CD4-positive, alpha-beta memory T cell (primary cell): ENCODE results near the gene MGAT3. TPM values are rescaled to one million over a fixed set of nuclear protein-coding genes. Genes with fewer than 3 reads are reported as not detected.
A peak's percentile ranks its signal among the peaks of the same experiment; 100 is the strongest.
"Not testable (repeated sequence)": the region's sequence is repeated elsewhere in the genome, so short reads cannot be mapped to it uniquely, and the experiment has no call there.

ENCODE experiments used
- CTCF ChIA-PET: fragments of 350-600 bp; sonication (Branson Sonifier 250); formaldehyde crosslinking; loops from one replicate; lab custom pipeline; 2021; ENCODE audit warnings: inconsistent platforms; ENCODE audit not compliant: partially characterized antibody; lab: Charles Lee
- POLR2A ChIA-PET: fragments of 350-600 bp; sonication (Branson Sonifier 250); formaldehyde crosslinking; loops from one replicate; lab custom pipeline; 2021; ENCODE audit not compliant: partially characterized antibody; lab: Charles Lee
- DNase-seq, 5 donors: peaks; one replicate each; pipeline versions ENCODE4 v3.0.0 to v3.0.0-alpha.2; 2020 to 2022; ENCODE audit warnings: mixed read lengths in 1 of 5
- H3K27ac ChIP-seq: one replicate; pipeline ENCODE4 v1.7.0; 2013; ENCODE audit warnings: low read depth, low read length
- H3K27me3 ChIP-seq: 2 replicates; pipeline ENCODE4 v1.7.0; 2013; ENCODE audit warnings: mild to moderate bottlenecking, low read length, moderate library complexity; ENCODE audit not compliant: insufficient read depth
- H3K36me3 ChIP-seq: 2 replicates; pipeline ENCODE4 v1.7.0; 2013; ENCODE audit warnings: mild to moderate bottlenecking, low read length, moderate library complexity; ENCODE audit not compliant: insufficient read depth
- H3K4me1 ChIP-seq: 2 replicates; pipeline ENCODE4 v1.7.0; 2013; ENCODE audit warnings: mild to moderate bottlenecking, low read length, moderate library complexity; ENCODE audit not compliant: insufficient read depth
- H3K4me3 ChIP-seq, 2 donors: one replicate each; pipeline ENCODE4 v1.7.0; 2013; ENCODE audit warnings: low read length in 2 of 2, mild to moderate bottlenecking in 1 of 2
- H3K9me3 ChIP-seq, 2 donors: one replicate each; pipeline ENCODE4 v1.7.0; 2013; ENCODE audit warnings: low read length in 2 of 2, control low read depth in 1 of 2; ENCODE audit not compliant: control insufficient read depth in 1 of 2
- H3K27ac Mint-ChIP-seq, 7 donors: one replicate each; pipeline ENCODE4 v1.8.0; 2020 to 2021; ENCODE audit warnings: mixed read lengths in 7 of 7, mild to moderate bottlenecking in 6 of 7, inconsistent platforms in 3 of 7, moderate library complexity in 3 of 7
- H3K27me3 Mint-ChIP-seq, 2 donors: one replicate each; pipeline ENCODE4 v1.8.0; 2020 to 2021; ENCODE audit warnings: mixed read lengths in 2 of 2
- H3K36me3 Mint-ChIP-seq, 2 donors: one replicate each; pipeline ENCODE4 v1.8.0; 2020 to 2021; ENCODE audit warnings: mixed read lengths in 2 of 2, inconsistent platforms in 1 of 2, mild to moderate bottlenecking in 1 of 2
- H3K4me1 Mint-ChIP-seq, 4 donors: one replicate each; pipeline ENCODE4 v1.8.0; 2020 to 2021; ENCODE audit warnings: mixed read lengths in 4 of 4, mild to moderate bottlenecking in 1 of 4
- H3K4me3 Mint-ChIP-seq, 8 donors: one replicate each; pipeline ENCODE4 v1.8.0; 2020 to 2021; ENCODE audit warnings: mixed read lengths in 8 of 8, mild to moderate bottlenecking in 7 of 8, moderate library complexity in 6 of 8, inconsistent platforms in 3 of 8
- H3K9me3 Mint-ChIP-seq, 8 donors: one replicate each; pipeline ENCODE4 v1.8.0; 2020 to 2021; ENCODE audit warnings: mixed read lengths in 8 of 8, mild to moderate bottlenecking in 5 of 8, inconsistent platforms in 3 of 8, moderate library complexity in 1 of 8
- intact Hi-C: fragments of 100-400 bp; cut with micrococcal nuclease; formaldehyde crosslinking; loops from one replicate; pipeline ENCODE4 v1.15.1; 2023
- polyA plus RNA-seq, 2 donors: library from polyadenylated mRNA; unstranded; fragments of 300-500 nt; fragmentation: Illumina TruSeq; gene quantifications; one replicate each; pipeline ENCODE4 v1.2.3, GENCODE V29; 2021
- total RNA-seq, 2 experiments: library from RNA; stranded (reverse); gene quantifications; one replicate each; pipeline ENCODE4 v1.2.3, GENCODE V29; 2021

Gene MGAT3
- total and polyA plus RNA-seq, 4 experiments from 2014 or later, result 0.19 to 0.73 TPM; not detected in 2

DNA sequence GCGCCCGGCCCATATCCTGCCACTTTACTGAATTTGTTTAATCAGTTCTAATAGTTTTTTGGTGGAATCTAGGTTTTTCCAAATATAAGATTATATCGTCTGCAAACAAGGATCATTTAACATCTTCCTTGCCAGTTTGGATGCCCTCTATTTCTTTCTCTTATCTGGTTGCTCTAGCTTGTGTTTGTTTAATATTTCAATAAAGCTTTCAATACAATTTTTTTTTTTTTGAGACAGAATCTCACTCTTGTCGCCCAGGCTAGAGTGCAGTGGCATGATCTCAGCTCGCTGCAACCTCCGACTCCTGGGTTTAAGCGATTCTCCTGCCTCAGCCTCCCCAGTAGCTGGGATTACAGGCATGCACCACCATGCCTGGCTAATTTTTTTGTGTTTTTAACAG lies 43.6 kb upstream of the MGAT3 start:
- peaks cover 10 to 14% of the 10 kb centered on the region in 2 donors for H3K36me3 Mint-ChIP-seq
- intact Hi-C loops, H3K4me3 ChIP-seq, H3K9me3 Mint-ChIP-seq, H3K9me3 ChIP-seq, H3K27me3 Mint-ChIP-seq, H3K27ac ChIP-seq, H3K27me3 ChIP-seq: not testable (repeated sequence)
- H3K4me1 ChIP-seq, result peaks cover 32% of the 10 kb centered on the region
- H3K4me3 Mint-ChIP-seq, result peak overlapping the region; percentile 39 to 83 (median 64)
- H3K36me3 ChIP-seq, result peaks cover 19% of the 10 kb centered on the region
- H3K4me1 Mint-ChIP-seq, result peaks cover 26 to 48% (median 34%) of the 10 kb centered on the region in 4 donors
- DNase-seq, result peak in 1 of 5 donors; percentile 6
- CTCF ChIA-PET, result interaction anchor here (0.6 to 1.9 kb wide), 5 partner anchors 14 to 588 kb away, joined by 3 to 16 read pairs (median 4); partner anchors contain the start of gene TAB1
- POLR2A ChIA-PET, result interaction anchor here (0.5 to 3.7 kb wide), 4 partner anchors 11 to 1275 kb away, joined by 3 to 36 read pairs (median 4); partner anchors contain the start of gene TAB1
- H3K27ac Mint-ChIP-seq, result peak overlapping the region in 3 of 7 donors; percentile 53 to 80 (median 72)

DNA sequence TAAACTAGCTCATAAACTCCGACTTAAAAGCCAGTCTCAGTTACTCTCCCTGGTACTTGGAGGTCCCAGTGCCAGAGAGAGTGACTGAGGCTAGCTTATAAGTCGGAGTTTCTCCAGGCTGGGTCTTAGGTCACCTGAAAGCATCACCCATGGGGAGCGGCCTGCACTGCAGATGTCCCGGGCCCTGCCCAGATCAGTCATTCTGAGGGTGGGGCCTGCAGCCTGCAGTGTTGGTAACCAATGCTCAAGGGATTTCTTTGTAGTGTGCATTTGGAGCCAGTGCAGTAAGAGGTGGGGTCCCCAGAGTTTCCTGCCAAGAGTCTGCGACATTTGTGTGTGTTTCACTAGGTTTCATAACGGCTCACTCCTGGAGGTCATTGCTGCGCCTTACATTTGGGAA lies 42.4 kb upstream of the MGAT3 start:
- H3K36me3 ChIP-seq, result peaks cover 31% of the 10 kb centered on the region
- peak overlapping the region in 3 of 7 donors; percentile 30 to 47 (median 38) for H3K27ac Mint-ChIP-seq
- H3K36me3 Mint-ChIP-seq, result peaks cover 22 to 26% of the 10 kb centered on the region in 2 donors
- POLR2A ChIA-PET, result interaction anchor here (1.0 to 3.7 kb wide), 2 partner anchors 12 to 15 kb away, joined by 3 to 36 read pairs; partner anchors contain the start of gene TAB1
- H3K4me3 Mint-ChIP-seq, result peak overlapping the region in 1 of 8 donors; percentile 35
- H3K4me1 Mint-ChIP-seq, result peaks cover 26 to 42% (median 33%) of the 10 kb centered on the region in 4 donors
- H3K9me3 ChIP-seq, result no peaks in the 10 kb centered on the region
- intact Hi-C loops, result no loop called here
- no peaks in the 10 kb centered on the region for H3K9me3 Mint-ChIP-seq
- H3K27me3 ChIP-seq, result no peaks in the 10 kb centered on the region
- CTCF ChIA-PET, result no interaction called here
- DNase-seq, result no peak
- peaks cover 32% of the 10 kb centered on the region for H3K4me1 ChIP-seq
- H3K4me3 ChIP-seq, result no peak overlapping the region
- no peaks in the 10 kb centered on the region for H3K27me3 Mint-ChIP-seq
- no peak overlapping the region for H3K27ac ChIP-seq

DNA sequence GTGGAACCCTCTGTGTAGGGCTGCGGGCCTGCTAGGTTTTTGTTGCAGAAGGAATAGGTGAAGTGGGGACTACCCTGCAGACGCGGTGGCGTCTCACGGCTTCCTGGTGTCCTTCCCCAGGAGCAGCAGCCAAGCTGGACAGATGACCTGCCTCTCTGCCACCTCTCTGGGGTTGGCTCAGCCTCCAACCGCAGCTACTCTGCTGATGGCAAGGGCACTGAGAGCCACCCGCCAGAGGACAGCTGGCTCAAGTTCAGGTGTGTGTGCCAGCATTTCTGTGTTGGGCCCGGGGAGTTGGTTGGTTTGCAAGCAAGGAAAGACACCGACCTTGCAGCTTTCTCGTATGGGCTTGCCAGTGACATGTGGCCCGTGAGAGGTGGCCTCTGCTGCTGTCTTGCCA lies 41.9 kb upstream of the MGAT3 start:
- Mint-ChIP-seq H3K4me1 (peaks cover 22 to 40% (median 31%) of the 10 kb centered on the region in 4 donors), H3K27ac (peak overlapping the region in 1 of 7 donors; percentile 47), H3K36me3 (peaks cover 27 to 31% of the 10 kb centered on the region in 2 donors), H3K27me3 (no peaks in the 10 kb centered on the region), H3K9me3 (no peaks in the 10 kb centered on the region), H3K4me3 (no peak overlapping the region)
- POLR2A ChIA-PET, result no interaction called here
- no peak for DNase-seq
- CTCF ChIA-PET, result no interaction called here
- H3K27me3 ChIP-seq, result no peaks in the 10 kb centered on the region
- peaks cover 32% of the 10 kb centered on the region for H3K4me1 ChIP-seq
- no peak overlapping the region for H3K27ac ChIP-seq
- intact Hi-C loops, result no loop called here
- H3K4me3 ChIP-seq, result no peak overlapping the region
- H3K36me3 ChIP-seq, result peaks cover 36% of the 10 kb centered on the region
- H3K9me3 ChIP-seq, result no peaks in the 10 kb centered on the region

DNA sequence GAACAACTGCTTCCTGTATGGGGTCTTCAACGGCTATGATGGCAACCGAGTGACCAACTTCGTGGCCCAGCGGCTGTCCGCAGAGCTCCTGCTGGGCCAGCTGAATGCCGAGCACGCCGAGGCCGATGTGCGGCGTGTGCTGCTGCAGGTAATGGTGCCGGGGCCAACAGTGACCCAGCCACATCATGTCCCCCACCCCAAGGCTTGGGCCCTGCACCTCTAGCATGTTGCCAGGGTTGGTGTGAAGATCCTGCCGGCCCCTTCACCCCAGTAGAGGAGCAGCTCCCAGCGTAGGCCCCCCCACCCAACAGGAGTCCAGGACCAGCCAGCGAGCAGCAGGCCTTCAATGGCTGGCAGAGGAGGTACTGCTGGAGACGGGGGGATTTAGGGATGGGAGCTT lies 41.3 kb upstream of the MGAT3 start:
- no peaks in the 10 kb centered on the region for H3K9me3 ChIP-seq
- Mint-ChIP-seq H3K4me3 (no peak overlapping the region), H3K27ac (no peak overlapping the region), H3K36me3 (peaks cover 33 to 36% of the 10 kb centered on the region in 2 donors), H3K27me3 (no peaks in the 10 kb centered on the region), H3K4me1 (peaks cover 22 to 39% (median 31%) of the 10 kb centered on the region in 4 donors), H3K9me3 (no peaks in the 10 kb centered on the region)
- H3K27me3 ChIP-seq, result no peaks in the 10 kb centered on the region
- H3K27ac ChIP-seq, result no peak overlapping the region
- ChIA-PET POLR2A (no interaction called here), CTCF (no interaction called here)
- peaks cover 42% of the 10 kb centered on the region for H3K36me3 ChIP-seq
- peaks cover 32% of the 10 kb centered on the region for H3K4me1 ChIP-seq
- DNase-seq, result no peak
- no peak overlapping the region for H3K4me3 ChIP-seq
- intact Hi-C loops, result no loop called here

DNA sequence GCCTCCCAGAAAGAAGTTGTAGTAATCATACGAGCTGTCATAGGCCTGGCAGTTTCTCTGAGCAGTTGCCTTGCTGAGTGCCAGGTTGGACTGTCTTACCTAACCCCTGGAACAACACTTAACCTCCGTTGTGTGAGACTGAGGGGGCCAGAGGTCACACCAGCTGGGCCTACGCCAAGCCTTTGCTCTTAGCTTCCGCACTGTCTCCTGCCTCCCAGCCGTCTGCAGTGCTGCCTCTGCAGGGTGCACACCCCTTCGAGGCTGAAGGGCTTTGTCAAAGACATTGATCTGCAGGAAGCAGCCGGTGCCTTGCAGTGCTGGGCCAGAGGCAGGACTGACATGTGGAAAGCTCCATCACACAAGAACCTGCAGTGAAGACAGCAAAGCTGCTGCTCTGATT lies 40.5 kb upstream of the MGAT3 start:
- ChIA-PET POLR2A (interaction anchor here (0.6 to 2.3 kb wide), 2 partner anchors 17 to 278 kb away, joined by 4 to 7 read pairs; partner anchors contain the start of gene TAB1), CTCF (interaction anchor here (0.7 kb wide), 1 partner anchor 16 kb away, joined by 4 read pairs; the partner anchor contains the start of gene TAB1)
- Mint-ChIP-seq H3K4me3 (no peak overlapping the region), H3K4me1 (peaks cover 14 to 31% (median 24%) of the 10 kb centered on the region in 4 donors), H3K36me3 (peaks cover 40 to 43% of the 10 kb centered on the region in 2 donors), H3K27ac (peak overlapping the region in 1 of 7 donors; percentile 29), H3K27me3 (no peaks in the 10 kb centered on the region), H3K9me3 (no peaks in the 10 kb centered on the region)
- Histone ChIP-seq H3K27ac (no peak overlapping the region), H3K4me1 (peaks cover 30% of the 10 kb centered on the region), H3K9me3 (no peaks in the 10 kb centered on the region), H3K27me3 (no peaks in the 10 kb centered on the region), H3K36me3 (peaks cover 47% of the 10 kb centered on the region), H3K4me3 (no peak overlapping the region)
- no peak for DNase-seq
- intact Hi-C loops, result no loop called here

DNA sequence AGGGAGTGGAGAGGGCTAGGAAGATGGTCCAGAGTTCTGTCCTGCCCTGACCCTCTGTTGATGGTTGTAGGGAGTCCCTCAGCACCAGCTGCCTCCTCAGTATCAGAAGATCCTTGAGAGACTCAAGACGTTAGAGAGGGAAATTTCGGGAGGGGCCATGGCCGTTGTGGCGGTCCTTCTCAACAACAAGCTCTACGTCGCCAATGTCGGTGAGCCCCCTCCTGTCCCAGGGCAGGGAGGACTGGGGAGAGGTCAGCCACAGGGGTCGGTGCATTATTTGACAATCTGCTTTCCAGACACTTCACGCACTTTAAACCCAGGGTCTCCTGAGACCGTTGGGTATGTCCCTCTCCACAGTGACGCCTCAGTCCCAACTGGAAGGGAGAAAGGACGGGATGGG lies 39.2 kb upstream of the MGAT3 start:
- H3K9me3 Mint-ChIP-seq, result no peaks in the 10 kb centered on the region
- peaks cover 47 to 50% of the 10 kb centered on the region in 2 donors for H3K36me3 Mint-ChIP-seq
- no peak for DNase-seq
- CTCF ChIA-PET, result interaction anchor here (1.2 kb wide), 1 partner anchor 18 kb away, joined by 3 read pairs; the partner anchor contains the start of gene TAB1
- H3K4me3 ChIP-seq, result no peak overlapping the region
- no peaks in the 10 kb centered on the region for H3K27me3 Mint-ChIP-seq
- H3K4me1 Mint-ChIP-seq, result peaks cover 3 to 18% (median 12%) of the 10 kb centered on the region in 4 donors
- H3K27me3 ChIP-seq, result no peaks in the 10 kb centered on the region
- H3K4me3 Mint-ChIP-seq, result no peak overlapping the region
- no peak overlapping the region for H3K27ac ChIP-seq
- intact Hi-C loops, result no loop called here
- POLR2A ChIA-PET, result interaction anchor here (2.3 kb wide), 1 partner anchor 18 kb away, joined by 7 read pairs; the partner anchor contains the start of gene TAB1
- no peaks in the 10 kb centered on the region for H3K9me3 ChIP-seq
- peaks cover 56% of the 10 kb centered on the region for H3K36me3 ChIP-seq
- H3K27ac Mint-ChIP-seq, result no peak overlapping the region
- H3K4me1 ChIP-seq, result peaks cover 17% of the 10 kb centered on the region

DNA sequence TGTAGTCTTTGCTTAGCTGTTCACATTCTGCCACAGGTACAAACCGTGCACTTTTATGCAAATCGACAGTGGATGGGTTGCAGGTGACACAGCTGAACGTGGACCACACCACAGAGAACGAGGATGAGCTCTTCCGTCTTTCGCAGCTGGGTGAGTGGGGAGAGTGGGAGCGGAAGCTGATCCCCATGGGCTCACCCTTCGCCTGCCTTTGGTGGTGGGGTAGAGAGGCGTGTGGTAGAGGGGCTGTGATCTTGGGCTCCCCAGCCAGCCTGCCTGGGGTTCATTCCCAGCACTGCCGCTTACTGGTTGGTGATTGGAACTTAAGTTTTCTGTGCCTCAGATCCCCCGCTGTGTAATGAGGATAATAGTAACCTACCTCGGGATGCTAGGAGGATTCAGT lies 38.1 kb upstream of the MGAT3 start:
- Mint-ChIP-seq H3K9me3 (no peaks in the 10 kb centered on the region), H3K4me1 (peaks cover 2 to 10% (median 5%) of the 10 kb centered on the region in 4 donors), H3K36me3 (peaks cover 47 to 53% of the 10 kb centered on the region in 2 donors), H3K27me3 (no peaks in the 10 kb centered on the region), H3K27ac (peak overlapping the region in 2 of 7 donors; percentile 38 to 70), H3K4me3 (no peak overlapping the region)
- no peak overlapping the region for H3K4me3 ChIP-seq
- intact Hi-C loops, result no loop called here
- CTCF ChIA-PET, result no interaction called here
- POLR2A ChIA-PET, result interaction anchor here (2.3 kb wide), 1 partner anchor 19 kb away, joined by 7 read pairs; the partner anchor contains the start of gene TAB1
- H3K9me3 ChIP-seq, result no peaks in the 10 kb centered on the region
- no peak for DNase-seq
- no peak overlapping the region for H3K27ac ChIP-seq
- no peaks in the 10 kb centered on the region for H3K27me3 ChIP-seq
- H3K36me3 ChIP-seq, result peaks cover 56% of the 10 kb centered on the region
- peaks cover 8% of the 10 kb centered on the region for H3K4me1 ChIP-seq
